GM12878 (cell line): ENCODE data around the gene KMO. TPM values are rescaled to one million over a fixed set of nuclear protein-coding genes. Genes with fewer than 3 reads are reported as not detected.

Experiments used
- ATAC-seq: fragments of 200-7000 bp; cut with Tn5 transposase; 3 replicates; pipeline ENCODE4 v1.9.1; 2020; ENCODE audit warnings: mild to moderate bottlenecking, moderate library complexity
- BruUV-seq: library from RNA; stranded (reverse); fragments of 400-500 nt; replicated peaks from 2 replicates; lab custom pipeline; 2021; lab: Mats Ljungman, UMichigan
- CTCF ChIA-PET: fragments of 300-600 bp; sonication (Branson Sonifier 250); formaldehyde crosslinking; extraction: SDS; loops from one replicate; lab custom pipeline; 2021; ENCODE audit warnings: inconsistent platforms; lab: Yijun Ruan, JAX
- POLR2A ChIA-PET: fragments of 350-600 bp; formaldehyde crosslinking; extraction: SDS; loops from one replicate; lab custom pipeline; 2021; ENCODE audit warnings: inconsistent platforms; lab: Charles Lee
- RAD21 ChIA-PET: fragments of 300-600 bp; sonication (Branson Sonifier 250); formaldehyde crosslinking; loops from one replicate; lab custom pipeline; 2023; ENCODE audit warnings: antibody characterized with exemption; ENCODE audit not compliant: unreplicated experiment; lab: Charles Lee
- SMC1A ChIA-PET: fragments of 300-600 bp; sonication (Branson Sonifier 250); formaldehyde crosslinking; loops from one replicate; lab custom pipeline; 2023; ENCODE audit not compliant: unreplicated experiment, uncharacterized antibody; lab: Charles Lee
- DNase-seq: peaks from one replicate; pipeline ENCODE4 v3.0.0-alpha.2; 2011; ENCODE audit warnings: low read depth, low spot score
- FAIRE-seq: peaks from 3 replicates; lab custom pipeline; 2011; peaks lifted over from hg19 to GRCh38; lab: Jason Lieb, UNC
- H2AFZ ChIP-seq: 2 replicates; pipeline ENCODE4 v1.6.0; 2011; ENCODE audit warnings: low read depth, low read length, control low read depth; ENCODE audit not compliant: control insufficient read depth
- H3K27ac ChIP-seq: 2 replicates; pipeline ENCODE4 v1.5.1; 2011; ENCODE audit warnings: control low read depth; ENCODE audit not compliant: control insufficient read depth, insufficient read depth
- H3K27me3 ChIP-seq, 2 experiments: replicated peaks in 1 of 2; 2 replicates each; pipeline versions ENCODE4 v1.6.0 to v1.6.1; 2011; ENCODE audit warnings: low read length in 1 of 2; ENCODE audit not compliant: control insufficient read depth in 2 of 2, insufficient read depth in 2 of 2
- H3K36me3 ChIP-seq, 2 experiments: 2 replicates each; pipeline ENCODE4 v1.5.1; 2011; ENCODE audit warnings: low read length in 1 of 2; ENCODE audit not compliant: control insufficient read depth in 2 of 2, insufficient read depth in 2 of 2
- H3K4me1 ChIP-seq: 2 replicates; pipeline ENCODE4 v1.6.1; 2011; ENCODE audit warnings: mild to moderate bottlenecking, low read length, moderate library complexity, mixed read lengths; ENCODE audit not compliant: control insufficient read depth, insufficient read depth
- H3K4me2 ChIP-seq: 2 replicates; pipeline ENCODE4 v1.6.0; 2011; ENCODE audit warnings: control low read depth; ENCODE audit not compliant: control insufficient read depth, insufficient read depth
- H3K4me3 ChIP-seq: fragments of 200-600 bp; sonication (generic); 2 replicates; pipeline ENCODE4 v1.5.1; 2016
- H3K79me2 ChIP-seq: 2 replicates; pipeline ENCODE4 v1.6.0; 2011; ENCODE audit warnings: low read length; ENCODE audit not compliant: control insufficient read depth, insufficient read depth
- H3K9ac ChIP-seq: 2 replicates; pipeline ENCODE4 v1.8.0; 2011; ENCODE audit warnings: low read length, control low read depth, mixed read lengths; ENCODE audit not compliant: control insufficient read depth, insufficient read depth
- H3K9me3 ChIP-seq: replicated peaks from 3 replicates; pipeline ENCODE4 v1.5.1; 2011; ENCODE audit warnings: mild to moderate bottlenecking, low read length; ENCODE audit not compliant: control insufficient read depth, insufficient read depth
- H4K20me1 ChIP-seq: 2 replicates; pipeline ENCODE4 v1.6.0; 2011; ENCODE audit not compliant: control insufficient read depth, insufficient read depth
- DPF2 ChIP-seq: fragments of 450-650 bp; IDR thresholded peaks from 2 replicates; pipeline ENCODE4 v1.6.1; 2017; ENCODE audit warnings: mild to moderate bottlenecking
- ESRRA ChIP-seq: IDR thresholded peaks from 2 replicates; pipeline ENCODE4 v1.6.1; 2012; ENCODE audit warnings: mild to moderate bottlenecking, low read length, improper control_type of control experiment
- FOXM1 ChIP-seq: IDR thresholded peaks from 2 replicates; pipeline ENCODE4 v1.6.1; 2012; ENCODE audit warnings: low read depth, mild to moderate bottlenecking, inconsistent platforms, low read length, moderate library complexity
- MTA2 ChIP-seq: fragments of 450-650 bp; IDR thresholded peaks from 2 replicates; pipeline ENCODE4 v1.6.1; 2016; ENCODE audit warnings: low read depth, mild to moderate bottlenecking, moderate library complexity
- NFXL1 ChIP-seq: fragments of 450-650 bp; IDR thresholded peaks from 2 replicates; pipeline ENCODE4 v1.6.1; 2017; ENCODE audit warnings: antibody characterized with exemption, mild to moderate bottlenecking, borderline replicate concordance
- PAX5 ChIP-seq: IDR thresholded peaks from 2 replicates; pipeline ENCODE4 v1.6.1; 2011; ENCODE audit warnings: low read depth, low read length, borderline replicate concordance
- SPI1 ChIP-seq: IDR thresholded peaks from 2 replicates; pipeline ENCODE4 v1.6.1; 2011; ENCODE audit warnings: low read depth, mild to moderate bottlenecking, low read length, moderate library complexity, borderline replicate concordance; ENCODE audit not compliant: insufficient read depth
- SUPT20H ChIP-seq: IDR thresholded peaks from 2 replicates; pipeline ENCODE4 v1.6.1; 2011; ENCODE audit warnings: low read depth, mild to moderate bottlenecking, low read length, moderate library complexity, borderline replicate concordance; ENCODE audit not compliant: control insufficient read depth
- TARDBP ChIP-seq: IDR thresholded peaks from 2 replicates; pipeline ENCODE4 v1.6.1; 2016; ENCODE audit warnings: borderline replicate concordance
- USF1 ChIP-seq: IDR thresholded peaks from 2 replicates; pipeline ENCODE4 v1.6.1; 2011; ENCODE audit warnings: borderline replicate concordance, low read depth, mild to moderate bottlenecking, moderate library complexity, mixed read lengths, low read length; ENCODE audit not compliant: insufficient read depth; ENCODE audit errors: extremely low read length
- YY1 ChIP-seq: IDR thresholded peaks from 2 replicates; pipeline ENCODE4 v1.6.1; 2011; ENCODE audit warnings: low read depth, mild to moderate bottlenecking, low read length
- WGBS: methylation state at CpG from one replicate; pipeline ENCODE4 v1.1.6; 2016; ENCODE audit warnings: low lambda C conversion rate; ENCODE audit not compliant: insufficient replicate concordance, insufficient coverage; ENCODE audit errors: missing lambda C conversion rate; 5-methylcytosine and 5-hydroxymethylcytosine counted together
- in situ Hi-C: fragments of 300-500 bp; cut with MboI; formaldehyde crosslinking; loops from 9 replicates; pipeline ENCODE4 v1.14.3; 2018; ENCODE audit warnings: mixed read lengths
- intact Hi-C: fragments of 100-400 bp; cut with micrococcal nuclease; formaldehyde crosslinking; loops from one replicate; pipeline ENCODE4 v1.14.2; 2022; ENCODE audit not compliant: unreplicated experiment
- polyA plus RNA-seq, 11 experiments: library from polyadenylated mRNA; depleted of rRNA in 4 of 11; unstranded in 6 of 11; stranded (reverse) in 5 of 11; fragments of >200 nt; fragmentation: Nextera tagmentation in 4 of 11; fragmentation: Illumina TruSeq in 1 of 11; extraction: Ambion mirVana in 4 of 11; extraction: Trizol in 1 of 11; gene quantifications; 1 replicate in 1 of 11; 2 replicates in 10 of 11; pipeline versions ENCODE4 v1.2.1 to v1.2.3, GENCODE V29; 2011 to 2016; ENCODE audit warnings: inconsistent platforms in 2 of 11, missing spikeins in 2 of 11, low read depth in 1 of 11
- total RNA-seq, 4 experiments: library from RNA; depleted of rRNA in 3 of 4; stranded (reverse); fragments of >200 nt in 3 of 4; fragmentation: Illumina TruSeq in 1 of 4; extraction: Trizol in 1 of 4; gene quantifications; 2 replicates each; pipeline versions ENCODE4 v1.2.1 to v1.2.3, GENCODE V29; 2013 to 2021

Gene KMO
- total and polyA plus RNA-seq, 10 of the 15 experiments (the other 5 are each of a cell fraction or from before 2014, with no cell fraction given) = 0.68 to 5.9 (median 1.5) TPM

- H3K4me1 ChIP-seq = peaks cover 14% of the 10 kb centered on the region; the same call in 1 of the 2 replicates
- H3K36me3 ChIP-seq = no peaks in the 10 kb centered on the region; a peak in 1 of 4 replicates
- intact Hi-C loops (no loop called here), in situ Hi-C loops (loop anchor here (10.0 kb wide), 1 partner anchor 458 kb away; the partner anchor contains the start of gene MAP1LC3C)
- H3K4me2 ChIP-seq = no peak overlapping the region
- no peak overlapping the region for H3K9ac ChIP-seq
- ChIA-PET POLR2A (no interaction called here), CTCF (interaction anchor here (0.6 to 1.7 kb wide), 4 partner anchors 19 to 1638 kb away, joined by 3 to 4 read pairs (median 3); no protein-coding TSS in a partner anchor), SMC1A (interaction anchor here (0.9 to 1.5 kb wide), 2 partner anchors 15 to 70 kb away, joined by 3 to 10 read pairs; no protein-coding TSS in a partner anchor), RAD21 (interaction anchor here (1.4 kb wide), 1 partner anchor 75 kb away, joined by 3 read pairs; no protein-coding TSS in a partner anchor)
- WGBS = 94% methylated on average over 1 of the region's 1 CpG
- ATAC-seq (no peak), FAIRE-seq (peak; percentile 52), DNase-seq (no peak)
- H2AFZ ChIP-seq = no peak overlapping the region
- no peak overlapping the region for H3K4me3 ChIP-seq
- H3K27ac ChIP-seq = no peak overlapping the region
- H4K20me1 ChIP-seq = no peaks in the 10 kb centered on the region
- peaks cover 4% of the 10 kb centered on the region for H3K9me3 ChIP-seq
- H3K79me2 ChIP-seq = no peaks in the 10 kb centered on the region
- TF ChIP-seq USF1 = no peak
- no peak for TF ChIP-seq YY1
- no peak for TF ChIP-seq MTA2
- TF ChIP-seq NFXL1 = no peak
- no peak for TF ChIP-seq DPF2
- TF ChIP-seq TARDBP = no peak
- TF ChIP-seq SPI1 = no peak
- TF ChIP-seq PAX5 = no peak
- TF ChIP-seq FOXM1 = no peak
- TF ChIP-seq ESRRA = no peak
- TF ChIP-seq SUPT20H = no peak
- H3K27me3 ChIP-seq = no peaks in the 10 kb centered on the region; a peak in 2 of 4 replicates
- BruUV-seq = no TSS peak
Measured at GRCh38 chr1:241536304-241536703, 4.1 kb downstream of the KMO start.
